ENCODE measurements around the gene PRRT3.
"Not testable (repeated sequence)": the region's sequence is repeated elsewhere in the genome, so short reads cannot be mapped to it uniquely, and the experiment has no call there.

Gene PRRT3

DNA sequence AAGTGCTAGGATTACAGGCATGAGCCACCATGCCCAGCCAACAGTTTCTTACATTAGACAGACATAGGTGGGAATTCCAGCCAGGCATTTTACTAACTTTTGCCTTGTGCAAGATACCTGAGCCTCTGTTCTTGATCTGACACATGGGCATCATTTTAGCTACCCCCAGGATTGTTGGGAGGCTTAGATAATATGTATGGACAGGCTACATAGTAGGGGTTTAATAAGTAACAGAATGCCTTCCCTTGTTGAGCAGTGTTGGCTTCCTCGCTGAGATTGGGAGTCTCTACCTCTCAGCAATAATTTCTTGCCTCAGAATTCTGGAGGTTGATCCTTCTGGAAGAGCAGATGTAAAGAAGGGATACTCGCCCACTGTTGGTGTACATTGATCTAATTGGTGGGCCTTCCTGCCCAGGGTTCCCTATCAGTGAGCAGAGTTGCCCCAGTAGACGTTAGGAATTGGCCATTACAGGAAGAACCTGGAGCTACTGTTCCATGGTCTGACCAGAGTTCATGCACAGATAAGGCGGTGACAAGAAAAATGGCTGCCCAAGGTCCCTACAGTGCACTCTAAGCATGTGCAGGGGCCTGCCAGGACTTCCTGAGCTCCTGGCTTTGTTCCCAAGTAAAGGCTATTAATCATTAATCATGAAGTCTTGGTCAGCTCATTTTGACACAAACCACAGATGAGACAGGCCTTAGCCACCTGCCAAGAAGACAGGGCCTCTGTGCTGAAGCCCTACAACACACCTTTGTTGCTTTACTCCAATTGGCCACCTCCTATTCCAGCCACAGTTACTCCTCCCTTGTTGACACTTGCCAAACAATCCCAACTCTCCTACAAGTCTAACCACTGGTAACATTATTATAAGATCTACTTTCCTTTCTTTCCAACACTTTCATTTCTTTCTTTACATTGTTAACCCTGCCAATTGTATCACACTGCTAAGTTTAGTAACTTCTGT lies 54.5 kb downstream of the PRRT3 start:
- no peak for DNase-seq (ENCODE audit: low read depth)

DNA sequence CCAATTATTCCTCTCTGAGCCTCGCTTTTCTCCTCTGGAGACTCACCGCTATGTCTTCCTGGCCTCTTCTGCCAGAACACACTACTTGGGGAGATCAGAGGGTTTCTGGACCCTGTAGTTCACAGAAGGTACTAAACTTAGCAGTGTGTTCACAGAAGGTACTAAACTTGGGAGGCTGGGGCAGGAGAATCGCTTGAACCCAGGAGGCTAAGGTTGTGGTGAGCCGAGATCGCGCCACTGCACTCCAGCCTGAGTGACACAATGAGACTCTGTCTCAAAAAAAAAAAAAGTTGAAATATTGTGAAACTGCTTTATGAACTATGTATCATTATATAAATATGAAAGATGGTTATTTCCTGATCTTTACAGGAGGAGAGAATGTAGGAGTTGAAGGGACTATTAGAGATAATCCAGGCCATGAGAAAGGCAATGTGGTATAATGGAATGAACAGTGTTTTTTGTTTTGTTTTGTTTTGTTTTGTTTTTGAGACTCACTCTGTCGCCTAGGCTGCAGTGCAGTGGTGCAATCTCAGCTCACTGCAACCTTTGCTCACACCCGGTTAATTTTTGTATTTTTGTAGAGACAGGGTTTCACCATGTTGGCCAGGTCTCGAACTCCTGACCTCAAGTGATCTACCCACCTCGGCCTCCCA lies 55.3 kb downstream of the PRRT3 start:
- not testable (repeated sequence) for DNase-seq (ENCODE audit: low read depth)

DNA sequence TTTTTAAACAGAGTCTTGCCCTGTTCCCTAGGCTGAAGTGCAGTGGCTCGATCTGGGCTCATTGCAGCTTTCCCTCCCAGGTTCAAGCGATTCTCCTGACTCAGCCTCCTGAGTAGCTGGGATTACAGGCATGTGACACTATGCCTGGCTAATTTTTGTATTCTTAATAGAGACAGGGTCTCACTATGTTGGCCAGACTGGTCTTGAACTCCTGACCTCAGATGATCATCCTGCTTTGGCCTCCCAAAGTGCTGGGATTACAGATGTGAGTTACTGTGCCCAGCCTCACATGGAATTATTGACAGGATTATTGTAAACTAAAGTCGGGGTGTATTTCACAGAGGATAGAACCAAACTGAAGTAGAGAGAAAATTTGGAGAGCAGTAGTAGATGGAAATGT lies 56.5 kb downstream of the PRRT3 start:
- not testable (repeated sequence) for DNase-seq (ENCODE audit: low read depth)

Data from stimulated activated CD8-positive, alpha-beta memory T cell treated with anti-CD3 and anti-CD28 coated beads, Interleukin-12 subunit alpha, Interleukin-12 subunit beta, amount 100 ng/mL, for 1 hour (primary cell).